ENCODE data around the gene FOXN3.

Gene FOXN3

DNA sequence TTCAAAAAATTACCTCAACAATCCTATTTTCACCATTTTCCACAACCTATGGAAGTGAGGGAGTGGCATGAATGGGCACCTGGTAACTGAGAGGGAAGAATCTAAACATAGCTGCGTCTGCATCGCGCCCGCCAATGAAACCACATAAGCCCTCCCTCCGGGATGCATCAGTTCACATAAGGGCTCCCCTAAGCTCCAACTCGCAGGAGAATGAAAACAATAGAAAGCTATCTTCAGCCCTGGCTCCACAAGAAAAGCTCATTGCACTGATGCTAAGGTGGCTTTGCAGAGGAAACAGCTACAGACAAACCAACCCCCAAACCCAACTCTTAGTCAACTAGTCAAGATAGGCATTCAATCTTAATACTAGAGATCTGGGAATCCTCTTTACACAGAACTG lies 173.3 kb downstream of the FOXN3 start:
- H3K27me3 ChIP-seq (replicated peaks), result no peaks in the 10 kb centered on the region
- TF ChIP-seq, protein P1, sequence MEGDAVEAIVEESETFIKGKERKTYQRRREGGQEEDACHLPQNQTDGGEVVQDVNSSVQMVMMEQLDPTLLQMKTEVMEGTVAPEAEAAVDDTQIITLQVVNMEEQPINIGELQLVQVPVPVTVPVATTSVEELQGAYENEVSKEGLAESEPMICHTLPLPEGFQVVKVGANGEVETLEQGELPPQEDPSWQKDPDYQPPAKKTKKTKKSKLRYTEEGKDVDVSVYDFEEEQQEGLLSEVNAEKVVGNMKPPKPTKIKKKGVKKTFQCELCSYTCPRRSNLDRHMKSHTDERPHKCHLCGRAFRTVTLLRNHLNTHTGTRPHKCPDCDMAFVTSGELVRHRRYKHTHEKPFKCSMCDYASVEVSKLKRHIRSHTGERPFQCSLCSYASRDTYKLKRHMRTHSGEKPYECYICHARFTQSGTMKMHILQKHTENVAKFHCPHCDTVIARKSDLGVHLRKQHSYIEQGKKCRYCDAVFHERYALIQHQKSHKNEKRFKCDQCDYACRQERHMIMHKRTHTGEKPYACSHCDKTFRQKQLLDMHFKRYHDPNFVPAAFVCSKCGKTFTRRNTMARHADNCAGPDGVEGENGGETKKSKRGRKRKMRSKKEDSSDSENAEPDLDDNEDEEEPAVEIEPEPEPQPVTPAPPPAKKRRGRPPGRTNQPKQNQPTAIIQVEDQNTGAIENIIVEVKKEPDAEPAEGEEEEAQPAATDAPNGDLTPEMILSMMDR (IDR thresholded peaks at IDR 0.05; ENCODE audit: low read depth, low read length, missing control alignments), result no peak
- DNase-seq, result no peak
- H3K4me3 ChIP-seq (ENCODE audit: low read depth, low read length), result no peak overlapping the region
- no peak overlapping the region for H3K27ac ChIP-seq
- in situ Hi-C loops (cut with HindIII; ENCODE audit: low pct_ligation_motif_present, low sequenced_read_pairs), result no loop called here
- no peaks in the 10 kb centered on the region for H3K36me3 ChIP-seq (replicated peaks)

DNA sequence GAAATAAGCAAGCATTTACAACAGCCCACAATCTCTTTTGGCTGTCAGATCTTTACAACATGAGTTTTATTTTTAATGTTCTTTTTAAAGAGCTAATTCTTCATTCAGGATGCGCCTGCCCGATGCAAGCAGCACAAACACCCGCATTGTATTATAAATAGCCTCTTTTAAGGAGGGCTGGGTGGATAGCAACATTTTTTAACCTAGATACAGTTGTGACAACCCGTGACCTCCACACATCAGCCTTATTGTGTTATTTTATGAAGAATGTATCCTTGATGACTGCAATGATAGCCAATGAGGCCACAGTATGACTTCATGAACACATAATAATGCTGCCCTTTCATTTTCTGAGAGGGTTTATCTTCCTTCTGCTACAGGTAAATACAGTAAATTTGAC lies 173.7 kb downstream of the FOXN3 start:
- in situ Hi-C loops (cut with HindIII; ENCODE audit: low pct_ligation_motif_present, low sequenced_read_pairs), result no loop called here
- Histone ChIP-seq H3K27me3 (replicated peaks) (no peaks in the 10 kb centered on the region), H3K4me3 (ENCODE audit: low read depth, low read length) (no peak overlapping the region), H3K27ac (no peak overlapping the region), H3K36me3 (replicated peaks) (no peaks in the 10 kb centered on the region)
- TF ChIP-seq, protein P1 (IDR thresholded peaks at IDR 0.05; ENCODE audit: low read depth, low read length, missing control alignments), result no peak
- no peak for DNase-seq

DNA sequence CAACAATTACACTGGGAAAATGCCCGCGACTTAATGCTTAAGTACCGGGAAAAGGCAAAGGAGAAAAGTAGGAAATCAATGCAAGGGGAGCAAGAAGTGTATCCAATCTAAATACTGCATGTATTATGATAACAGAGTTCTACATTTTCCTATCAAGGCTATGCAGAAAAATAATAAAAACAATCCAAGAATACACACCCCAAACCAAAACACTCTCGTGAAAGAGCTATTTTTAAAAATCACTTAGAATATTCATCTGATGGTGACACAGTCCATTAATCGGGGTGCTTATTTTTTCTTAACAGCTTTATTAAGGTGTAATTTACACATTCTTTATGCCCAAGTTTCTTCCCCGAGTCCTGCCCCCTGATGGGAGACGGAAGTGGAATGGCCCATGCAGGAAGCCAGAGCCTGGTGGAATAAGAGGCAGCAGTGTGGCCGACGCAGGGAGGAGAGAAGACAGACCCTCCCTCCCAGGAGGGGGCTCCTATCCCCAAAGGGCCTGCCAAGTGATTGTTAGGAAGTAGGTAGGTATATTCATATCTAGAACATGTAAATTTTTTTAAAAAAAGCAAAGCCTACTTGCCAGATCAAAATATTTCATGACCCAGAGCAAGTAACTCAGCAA lies 174.3 kb downstream of the FOXN3 start:
- Histone ChIP-seq H3K27me3 (replicated peaks) (no peaks in the 10 kb centered on the region), H3K36me3 (replicated peaks) (no peaks in the 10 kb centered on the region), H3K27ac (no peak overlapping the region), H3K4me3 (ENCODE audit: low read depth, low read length) (no peak overlapping the region)
- TF ChIP-seq, protein P1 (IDR thresholded peaks at IDR 0.05; ENCODE audit: low read depth, low read length, missing control alignments), result no peak
- no peak for DNase-seq
- in situ Hi-C loops (cut with HindIII; ENCODE audit: low pct_ligation_motif_present, low sequenced_read_pairs), result no loop called here

DNA sequence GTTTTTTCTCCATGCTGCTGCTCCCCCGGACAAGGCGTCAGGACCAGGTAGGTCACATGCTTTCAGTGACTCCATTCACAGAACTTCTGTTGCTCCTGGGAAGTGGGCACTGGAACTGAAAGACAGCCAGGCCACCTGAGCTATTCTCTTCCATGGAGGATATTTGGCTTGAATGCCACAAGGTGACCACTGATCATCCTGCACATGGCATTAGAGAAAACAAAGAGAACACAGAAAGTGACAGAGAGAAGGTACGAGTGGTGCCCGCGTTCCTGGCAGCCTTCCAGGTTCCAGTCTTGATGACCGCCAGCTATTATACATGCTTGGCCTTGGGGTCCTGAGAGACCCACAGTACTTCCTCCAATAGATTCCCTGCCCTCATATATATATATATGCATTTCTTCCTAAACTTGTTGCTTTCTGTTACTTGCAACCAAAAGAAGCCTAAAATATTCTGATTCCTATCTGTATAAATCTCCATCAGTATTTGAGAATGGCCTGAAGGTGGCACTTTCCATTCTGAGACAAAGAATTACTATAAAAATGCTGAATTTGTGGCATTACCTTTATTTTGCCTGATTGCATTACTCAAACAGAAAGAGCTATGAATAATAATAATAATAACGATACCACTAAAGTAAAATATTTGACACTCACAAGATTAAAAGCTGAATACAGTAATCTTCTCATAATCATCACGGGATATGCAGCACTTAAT lies 174.9 kb downstream of the FOXN3 start:
- H3K27ac ChIP-seq, result no peak overlapping the region
- DNase-seq, result no peak
- in situ Hi-C loops (cut with HindIII; ENCODE audit: low pct_ligation_motif_present, low sequenced_read_pairs), result no loop called here
- H3K27me3 ChIP-seq (replicated peaks), result no peaks in the 10 kb centered on the region
- no peak overlapping the region for H3K4me3 ChIP-seq (ENCODE audit: low read depth, low read length)
- no peaks in the 10 kb centered on the region for H3K36me3 ChIP-seq (replicated peaks)
- TF ChIP-seq, protein P1 (IDR thresholded peaks at IDR 0.05; ENCODE audit: low read depth, low read length, missing control alignments), result peak; percentile 1

DNA sequence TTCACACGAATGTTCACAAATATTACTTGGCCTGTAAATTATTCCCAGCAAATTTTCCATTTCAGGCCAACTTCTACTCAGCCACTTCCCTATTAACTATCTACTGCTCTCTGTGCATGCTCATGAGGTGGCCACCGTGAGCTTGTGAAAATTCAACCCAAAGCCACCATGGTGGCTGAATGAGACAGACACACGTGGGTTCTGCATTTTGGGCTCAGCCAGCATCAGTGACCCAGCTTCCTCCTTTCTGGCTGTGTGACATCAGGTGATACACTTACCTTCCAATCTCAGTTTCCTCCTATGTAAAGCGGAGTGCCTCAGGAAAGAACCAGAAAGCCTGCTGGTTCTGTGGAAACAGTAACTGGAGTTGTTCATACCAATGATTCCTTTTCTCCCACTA lies 175.8 kb downstream of the FOXN3 start:
- H3K36me3 ChIP-seq (replicated peaks), result no peaks in the 10 kb centered on the region
- in situ Hi-C loops (cut with HindIII; ENCODE audit: low pct_ligation_motif_present, low sequenced_read_pairs), result no loop called here

More for the DNA sequence above, 175.8 kb downstream of the FOXN3 start:
- DNase-seq, result no peak
- H3K27me3 ChIP-seq (replicated peaks), result no peaks in the 10 kb centered on the region
- TF ChIP-seq, protein P1 (IDR thresholded peaks at IDR 0.05; ENCODE audit: low read depth, low read length, missing control alignments), result no peak
- no peak overlapping the region for H3K27ac ChIP-seq
- H3K4me3 ChIP-seq (ENCODE audit: low read depth, low read length), result no peak overlapping the region
